Endothelial cell of umbilical vein (primary cell): ENCODE data around the gene DMXL1. TPM values are rescaled to one million over a fixed set of nuclear protein-coding genes. Genes with fewer than 3 reads are reported as not detected.

ENCODE experiments used
- BruUV-seq: library from RNA; stranded (reverse); fragments of 400-500 nt; replicated peaks from 2 replicates; lab custom pipeline; 2021; lab: Mats Ljungman, UMichigan
- CTCF ChIA-PET: fragments of 300-600, 350-600 bp; sonication (Branson Sonifier 250); formaldehyde crosslinking; loops from one replicate; lab custom pipeline; 2021; ENCODE audit warnings: antibody characterized with exemption, inconsistent platforms; lab: Charles Lee
- POLR2A ChIA-PET: fragments of 300-600, 350-600 bp; sonication (Branson Sonifier 250); formaldehyde crosslinking; loops from one replicate; lab custom pipeline; 2021; ENCODE audit warnings: antibody characterized with exemption, inconsistent platforms; lab: Charles Lee
- DNase-seq: peaks from one replicate; pipeline ENCODE4 v3.0.0-alpha.2; 2011; ENCODE audit warnings: low read depth, low spot score
- FAIRE-seq: peaks from 2 replicates; lab custom pipeline; 2011; peaks lifted over from hg19 to GRCh38; lab: Jason Lieb, UNC
- H2AFZ ChIP-seq: 2 replicates; pipeline ENCODE4 v1.6.0; 2012; ENCODE audit warnings: low read depth, low read length, control low read depth, inconsistent platforms
- H3K27ac ChIP-seq: 2 replicates; pipeline ENCODE4 v1.5.1; 2011; ENCODE audit warnings: low read depth, mild to moderate bottlenecking, control low read depth, low read length, moderate library complexity; ENCODE audit not compliant: insufficient read depth
- H3K27me3 ChIP-seq, 2 experiments: 2 replicates each; pipeline versions ENCODE4 v1.6.0 to v1.6.1; 2011; ENCODE audit warnings: low read length in 2 of 2, mixed read lengths in 1 of 2; ENCODE audit not compliant: control insufficient read depth in 2 of 2, insufficient read depth in 2 of 2
- H3K36me3 ChIP-seq, 2 experiments: 2 replicates in 1 of 2; 3 replicates in 1 of 2; pipeline ENCODE4 v1.5.1; 2011; ENCODE audit warnings: low read length in 2 of 2, mild to moderate bottlenecking in 1 of 2, moderate library complexity in 1 of 2; ENCODE audit not compliant: control insufficient read depth in 2 of 2, insufficient read depth in 2 of 2; ENCODE audit errors: extremely low read depth in 1 of 2
- H3K4me1 ChIP-seq: 3 replicates; pipeline ENCODE4 v1.5.1; 2011; ENCODE audit warnings: mild to moderate bottlenecking, low read length; ENCODE audit not compliant: control insufficient read depth, insufficient read depth; ENCODE audit errors: extremely low read depth
- H3K4me2 ChIP-seq: 2 replicates; pipeline ENCODE4 v1.6.1; 2011; ENCODE audit warnings: low read length, control low read depth, mixed read lengths; ENCODE audit not compliant: insufficient read depth
- H3K4me3 ChIP-seq, 3 experiments: fragments of 200-600 bp in 1 of 3; sonication (generic), shearing (Covaris generic) in 1 of 3; replicated peaks in 1 of 3; 2 replicates each; pipeline ENCODE4 v1.5.1; 2011 to 2016; ENCODE audit warnings: control low read depth in 3 of 3, low read length in 3 of 3, mild to moderate bottlenecking in 2 of 3, inconsistent platforms in 1 of 3, low read depth in 1 of 3, moderate library complexity in 1 of 3; ENCODE audit not compliant: insufficient read depth in 1 of 3
- H3K79me2 ChIP-seq: 2 replicates; pipeline ENCODE4 v1.6.0; 2012; ENCODE audit warnings: low read length, inconsistent platforms; ENCODE audit not compliant: control insufficient read depth, insufficient read depth
- H3K9ac ChIP-seq: replicated peaks from 2 replicates; pipeline ENCODE3; 2011; ENCODE audit warnings: low read length, control low read depth; ENCODE audit not compliant: insufficient read depth; ENCODE audit errors: extremely low read depth
- H3K9me1 ChIP-seq: replicated peaks from 3 replicates; pipeline ENCODE4 v1.6.0; 2011; ENCODE audit warnings: mild to moderate bottlenecking, low read length; ENCODE audit not compliant: control insufficient read depth, insufficient read depth; ENCODE audit errors: extremely low read depth
- H3K9me3 ChIP-seq: replicated peaks from 2 replicates; pipeline ENCODE4 v1.5.1; 2012; ENCODE audit warnings: low read length, inconsistent platforms; ENCODE audit not compliant: control insufficient read depth, insufficient read depth
- H4K20me1 ChIP-seq: replicated peaks from 2 replicates; pipeline ENCODE3; 2011; ENCODE audit warnings: mild to moderate bottlenecking, low read length; ENCODE audit not compliant: control insufficient read depth, insufficient read depth; ENCODE audit errors: extremely low read depth
- CTCF ChIP-seq, 2 donors: IDR thresholded peaks; 1 replicate in 1 of 2; 2 replicates in 1 of 2; pipeline ENCODE4 v1.5.1; 2011; ENCODE audit warnings: low read length in 2 of 2, mild to moderate bottlenecking in 2 of 2, moderate library complexity in 2 of 2, control low read depth in 1 of 2, inconsistent platforms in 1 of 2, low read depth in 1 of 2; ENCODE audit not compliant: insufficient read depth in 1 of 2; ENCODE audit errors: extremely low read depth in 1 of 2
- EZH2 ChIP-seq: IDR thresholded peaks from 2 replicates; pipeline ENCODE4 v1.6.1; 2012; ENCODE audit warnings: borderline replicate concordance, low read depth, mild to moderate bottlenecking, moderate library complexity, low read length, inconsistent platforms; ENCODE audit not compliant: severe bottlenecking
- FOS ChIP-seq: IDR thresholded peaks from 2 replicates; pipeline ENCODE4 v1.6.1; 2011; ENCODE audit warnings: mild to moderate bottlenecking, low read length, moderate library complexity, borderline replicate concordance; ENCODE audit not compliant: insufficient read depth
- GATA2 ChIP-seq: IDR thresholded peaks from 2 replicates; pipeline ENCODE4 v1.7.0; 2011; ENCODE audit warnings: low read depth, mild to moderate bottlenecking, moderate library complexity, mixed read lengths, low read length; ENCODE audit not compliant: insufficient read length, insufficient read depth
- JUN ChIP-seq: IDR thresholded peaks from 2 replicates; pipeline ENCODE4 v1.6.1; 2011; ENCODE audit warnings: borderline replicate concordance, low read depth; ENCODE audit not compliant: insufficient read length, insufficient read depth
- MAX ChIP-seq: IDR thresholded peaks from 2 replicates; pipeline ENCODE4 v1.6.1; 2011; ENCODE audit not compliant: insufficient read depth, insufficient read length
- MYC ChIP-seq: IDR thresholded peaks from one replicate; pipeline ENCODE4 v1.6.1; 2011; ENCODE audit warnings: mild to moderate bottlenecking, low read depth, low read length
- POLR2A ChIP-seq: IDR thresholded peaks from 2 replicates; pipeline ENCODE4 v1.6.1; 2012; ENCODE audit warnings: low read depth, mild to moderate bottlenecking, control low read depth, low read length
- POLR2AphosphoS5 ChIP-seq: IDR thresholded peaks from 2 replicates; pipeline ENCODE4 v1.6.1; 2012; ENCODE audit warnings: low read depth, mild to moderate bottlenecking, control low read depth, low read length, moderate library complexity; ENCODE audit not compliant: insufficient read depth
- dilution Hi-C: fragments of 300-500 bp; cut with MboI; formaldehyde crosslinking; loops from one replicate; pipeline ENCODE4 v1.15.0; 2019; ENCODE audit warnings: low sequenced_read_pairs; ENCODE audit not compliant: extremely low pct_ligation_motif_present
- intact Hi-C: fragments of 100-400 bp; cut with micrococcal nuclease; formaldehyde crosslinking; loops from one replicate; pipeline ENCODE4 v1.10.0; 2022
- polyA plus RNA-seq, 4 experiments: library from polyadenylated mRNA; depleted of rRNA in 3 of 4; stranded (reverse) in 3 of 4; unstranded in 1 of 4; fragments of >200 nt; gene quantifications; 2 replicates each; pipeline versions ENCODE4 v1.2.1 to v1.2.3, GENCODE V29; 2011 to 2012; ENCODE audit warnings: missing spikeins in 1 of 4
- total RNA-seq: library from RNA; stranded (reverse); gene quantifications from 2 replicates; pipeline ENCODE4 v1.2.3, GENCODE V29; 2021

DMXL1 gene
- total and polyA plus RNA-seq, 2 donors (not counting 3 experiments of a cell fraction or from before 2014, with no cell fraction given), result 5.4 to 24.7 TPM

- dilution Hi-C loops, result no loop called here
- H3K9me1 ChIP-seq, result no peaks in the 10 kb centered on the region
- no peak overlapping the region for H3K4me2 ChIP-seq
- H4K20me1 ChIP-seq, result no peaks in the 10 kb centered on the region
- DNase-seq (no peak), FAIRE-seq (no peak)
- no peaks in the 10 kb centered on the region for H3K36me3 ChIP-seq
- no TSS peak for BruUV-seq
- H3K4me1 ChIP-seq, result peaks cover 4% of the 10 kb centered on the region
- H3K9ac ChIP-seq, result no peak overlapping the region
- no peaks in the 10 kb centered on the region for H3K9me3 ChIP-seq
- no peak for TF ChIP-seq POLR2AphosphoS5
- no peak for TF ChIP-seq MAX
- no peak for TF ChIP-seq GATA2
- no peak for TF ChIP-seq MYC
- TF ChIP-seq EZH2, result no peak
- no peak for TF ChIP-seq FOS
- TF ChIP-seq POLR2A, result no peak
- TF ChIP-seq CTCF (IDR thresholded peaks at IDR 0.05; ENCODE audit: extremely low read depth in 1 of 2, insufficient read depth in 1 of 2, low read depth in 1 of 2, low read length in 2 of 2), result no peak
- TF ChIP-seq JUN, result no peak
- H2AFZ ChIP-seq, result no peak overlapping the region
- intact Hi-C loops, result no loop called here
- ChIA-PET CTCF (interaction anchor here (1.5 to 1.6 kb wide), 2 partner anchors 11 to 84 kb away, joined by 3 to 4 read pairs; no protein-coding TSS in a partner anchor), POLR2A (no interaction called here)
- peaks cover 2 to 7% of the 10 kb centered on the region in 2 experiments for H3K27me3 ChIP-seq
- H3K79me2 ChIP-seq, result no peaks in the 10 kb centered on the region
- no peak overlapping the region for H3K27ac ChIP-seq
- H3K4me3 ChIP-seq, result no peak overlapping the region
Observed at GRCh38 chr5:119263639-119264038, 192.8 kb downstream of the DMXL1 start.
